K562 treated with DMSO at 1 percent for 4 hours (cell line): Measurements from ENCODE around the gene TSGA10IP. TPM values are rescaled to one million over a fixed set of nuclear protein-coding genes. Genes with fewer than 3 reads are reported as not detected.

Source experiments
- total RNA-seq: library from RNA; unstranded; fragments of 300-600 nt; gene quantifications from 2 replicates; pipeline ENCODE4 v1.2.3, GENCODE V29; 2022; ENCODE audit not compliant: insufficient read depth

Gene TSGA10IP
- not detected in 2 replicates for total RNA-seq

DNA sequence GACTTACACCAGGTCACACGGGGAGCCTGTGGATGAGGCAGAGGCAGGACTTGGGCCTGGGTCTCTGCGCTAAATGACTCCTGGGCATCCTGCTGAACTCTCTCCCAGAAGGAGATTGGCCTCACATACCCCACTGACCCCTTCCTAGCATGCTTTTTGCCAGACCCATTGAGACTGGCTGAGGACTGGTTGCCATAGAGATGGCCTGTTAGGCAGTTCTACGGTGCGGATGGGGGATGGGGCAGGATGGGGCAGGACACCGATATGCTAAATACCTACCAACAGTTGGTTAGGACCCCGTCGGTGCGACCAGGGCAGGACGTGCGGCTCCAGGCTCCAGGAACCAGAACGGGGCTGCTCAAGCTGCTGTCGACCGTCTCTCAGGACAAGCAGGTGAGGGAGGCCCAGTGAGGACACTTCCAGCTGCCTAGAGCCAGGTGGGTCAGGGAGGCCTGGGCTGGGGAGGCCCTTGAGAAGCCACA, at the start of gene TSGA10IP:
TSS of gene TSGA10IP (plus strand) at position 51 of the 482 bp plus-strand sequence. CDS start at position 247, 196 bp downstream.

DNA sequence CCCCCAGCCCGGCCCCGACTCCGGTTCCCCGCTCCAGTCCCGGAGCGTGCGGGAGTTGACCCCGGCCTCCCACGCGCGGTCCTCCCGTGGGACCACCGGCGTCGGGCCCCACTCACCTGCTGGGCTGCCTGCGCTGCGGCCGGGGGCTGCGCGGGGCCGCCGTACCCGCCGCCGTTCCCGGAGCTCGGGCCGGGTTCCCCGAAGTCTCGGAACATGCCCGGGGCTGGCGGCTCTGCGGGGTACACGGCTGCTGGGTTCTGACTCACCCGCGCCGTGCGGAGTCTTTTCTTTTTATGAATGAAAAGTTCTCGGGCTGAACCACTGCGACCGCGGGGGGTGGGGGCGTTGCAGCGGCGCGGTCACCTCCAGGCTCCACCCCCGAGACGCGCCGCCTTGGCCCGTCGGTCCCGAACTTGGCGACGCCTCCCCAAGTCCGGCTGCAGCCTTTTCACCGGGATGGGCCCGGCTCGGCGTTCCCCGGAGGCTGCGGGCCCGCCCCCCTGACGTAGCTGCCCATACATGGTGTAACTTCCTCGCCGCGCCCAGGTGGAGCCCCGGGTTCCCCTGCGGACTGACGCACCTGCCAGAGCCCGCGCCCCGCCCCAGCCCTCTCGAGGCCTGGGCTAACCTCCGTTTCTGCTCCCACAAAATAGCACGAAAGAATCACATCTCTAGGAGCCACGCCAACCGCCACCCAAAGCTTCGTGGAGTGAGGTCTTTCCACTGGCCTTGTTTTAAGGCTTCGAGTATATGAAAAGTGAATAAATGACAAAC, 45.0 kb upstream of the TSGA10IP start, which contains the start of gene FOSL1:
TSS of gene FOSL1 (minus strand) at position 264 of the 774 bp plus-strand sequence. CDS start at position 215, 49 bp downstream.

DNA sequence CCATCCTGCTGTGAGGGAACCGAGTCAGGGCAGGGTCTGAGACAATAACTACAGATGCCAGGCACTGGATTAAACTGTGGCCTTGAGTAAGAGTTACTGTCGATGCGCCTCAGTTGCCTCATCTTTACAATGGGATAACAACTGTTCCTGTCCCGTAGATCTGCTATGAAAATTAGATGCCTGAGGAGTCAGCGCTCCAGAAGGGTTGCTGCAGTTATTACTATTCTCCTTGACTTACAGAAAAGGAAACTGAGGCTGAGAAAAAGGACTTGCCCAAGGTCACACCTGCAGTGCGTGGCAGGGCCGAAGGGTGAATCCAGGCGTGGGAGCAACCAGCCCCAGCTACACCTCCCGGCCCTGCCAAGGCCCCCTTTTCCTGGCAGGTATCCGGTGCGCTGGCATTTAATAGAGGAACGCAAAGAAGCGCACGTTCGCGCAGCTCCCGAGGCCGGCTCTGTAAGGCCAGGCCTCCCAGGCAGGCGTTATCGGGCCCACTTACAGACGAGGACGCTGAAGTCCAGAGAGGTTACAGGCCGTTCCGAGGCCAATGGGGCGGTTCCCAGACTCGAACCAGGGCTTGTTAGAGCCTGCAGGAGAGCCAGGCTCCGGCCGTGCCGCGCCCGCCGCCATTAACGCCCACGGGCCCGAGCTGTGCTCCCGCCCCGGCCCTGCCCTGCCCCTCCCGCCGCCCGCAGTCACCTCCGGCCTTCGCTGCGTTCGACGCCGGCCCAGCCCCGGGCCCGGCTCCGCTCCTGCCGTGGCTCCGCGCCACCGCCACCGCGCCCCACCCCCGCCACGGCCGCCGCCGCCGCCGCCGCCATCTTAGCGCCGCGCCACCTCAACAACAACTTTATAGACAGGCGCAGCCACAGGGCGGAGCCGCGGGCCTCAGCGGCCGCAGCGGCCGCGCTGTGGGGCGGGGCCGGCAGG, 26.8 kb upstream of the TSGA10IP start, which contains the start of gene C11orf68:
TSS of gene C11orf68 (minus strand) at position 852 of the 930 bp plus-strand sequence. CDS start at position 821, 31 bp downstream.

GRCh38 chr11:65919141-65919572, 26.1 kb upstream of the TSGA10IP start, which contains the start of gene DRAP1:
TSS of gene DRAP1 (plus strand) at chr11:65919426. CDS start at chr11:65919502, 76 bp downstream.

DNA sequence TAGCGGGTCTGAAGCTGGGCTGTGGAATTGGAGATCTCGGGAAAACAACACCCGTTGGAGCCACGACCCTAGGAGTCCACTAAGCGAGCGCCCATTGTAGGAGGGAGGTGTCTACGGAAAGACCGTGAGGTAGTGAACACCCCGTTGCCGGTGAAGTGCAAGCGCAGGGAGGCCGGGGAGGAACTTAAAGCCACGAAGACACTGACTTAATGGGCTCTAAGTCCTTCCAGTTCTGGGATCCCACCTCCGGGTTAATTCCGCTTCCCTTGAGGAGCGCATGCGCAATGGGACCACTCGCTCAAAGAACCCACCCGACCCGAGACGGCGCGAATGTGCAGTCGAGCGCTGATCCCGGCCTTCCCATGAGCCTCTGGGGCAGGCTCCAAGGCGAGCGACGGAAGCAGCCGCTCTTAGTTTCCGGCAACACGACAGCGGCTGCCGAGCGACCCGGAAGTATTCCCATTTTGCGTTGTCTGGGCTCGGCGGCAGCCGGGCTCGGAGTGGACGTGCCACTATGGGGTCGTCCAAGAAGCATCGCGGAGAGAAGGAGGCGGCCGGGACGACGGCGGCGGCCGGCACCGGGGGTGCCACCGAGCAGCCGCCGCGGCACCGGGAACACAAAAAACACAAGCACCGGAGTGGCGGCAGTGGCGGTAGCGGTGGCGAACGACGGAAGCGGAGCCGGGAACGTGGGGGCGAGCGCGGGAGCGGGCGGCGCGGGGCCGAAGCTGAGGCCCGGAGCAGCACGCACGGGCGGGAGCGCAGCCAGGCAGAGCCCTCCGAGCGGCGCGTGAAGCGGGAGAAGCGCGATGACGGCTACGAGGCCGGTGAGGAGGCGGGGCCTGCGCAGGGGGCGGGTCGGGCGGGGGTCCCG, 16.2 kb downstream of the TSGA10IP start, which contains the start of gene SART1:
TSS of gene SART1 (plus strand) at position 468 of the 874 bp plus-strand sequence. CDS start at position 515, 47 bp downstream.

GRCh38 chr11:66001942-66002647, 56.8 kb downstream of the TSGA10IP start, which contains the start of the genes BANF1 and EIF1AD:
TSS of gene BANF1 (plus strand) at chr11:66002503. CDS start at chr11:66003251, 748 bp downstream.
TSS of gene EIF1AD (minus strand) at chr11:66002157. CDS start at chr11:66000389, 1,768 bp downstream.

Other genes with a start within 250 kb of the TSGA10IP start
- 26.4 and 36.7 TPM in 2 replicates for gene KAT5, start 233.2 kb upstream of the TSGA10IP start, total RNA-seq
- gene RNASEH2C, start 224.7 kb upstream of the TSGA10IP start, total RNA-seq, result 24.6 and 34.7 TPM in 2 replicates
- gene AP5B1, start 164.5 kb upstream of the TSGA10IP start, total RNA-seq, result 25.5 and 28.9 TPM in 2 replicates
- gene OVOL1, start 158.4 kb upstream of the TSGA10IP start, total RNA-seq, result not detected in 2 replicates
- not detected in 2 replicates for gene SNX32, start 111.5 kb upstream of the TSGA10IP start, total RNA-seq
- gene CFL1, start 87.3 kb upstream of the TSGA10IP start, total RNA-seq, result 715 and 721 TPM in 2 replicates
- gene MUS81, start 85.0 kb upstream of the TSGA10IP start, total RNA-seq, result 69.2 and 73.6 TPM in 2 replicates
- 2.3 TPM in 1 of 2 replicates, not detected in the other for gene EFEMP2, start 72.7 kb upstream of the TSGA10IP start, total RNA-seq
- gene CTSW, start 65.6 kb upstream of the TSGA10IP start, total RNA-seq, result not detected in 2 replicates
- gene FIBP, start 57.0 kb upstream of the TSGA10IP start, total RNA-seq, result 49.6 and 55.0 TPM in 2 replicates
- gene CCDC85B, start 54.8 kb upstream of the TSGA10IP start, total RNA-seq, result 36.9 and 41.3 TPM in 2 replicates
- gene FOSL1, start 45.1 kb upstream of the TSGA10IP start, total RNA-seq, result 4.6 and 7.2 TPM in 2 replicates
- gene C11orf68, start 26.4 kb upstream of the TSGA10IP start, total RNA-seq, result 50.5 and 55.0 TPM in 2 replicates
- 133 and 159 TPM in 2 replicates for gene DRAP1, start 26.1 kb upstream of the TSGA10IP start, total RNA-seq
- gene SART1, start 16.3 kb downstream of the TSGA10IP start, total RNA-seq, result 64.4 and 73.6 TPM in 2 replicates
- gene EIF1AD, start 56.7 kb downstream of the TSGA10IP start, total RNA-seq, result 33.9 and 39.2 TPM in 2 replicates
- 201 and 212 TPM in 2 replicates for gene BANF1, start 57.0 kb downstream of the TSGA10IP start, total RNA-seq
- not detected in 2 replicates for gene CST6, start 66.5 kb downstream of the TSGA10IP start, total RNA-seq
- gene CATSPER1, start 81.0 kb downstream of the TSGA10IP start, total RNA-seq, result not detected in 2 replicates
- not detected in 2 replicates for gene GAL3ST3, start 103.7 kb downstream of the TSGA10IP start, total RNA-seq
- gene SF3B2, start 106.9 kb downstream of the TSGA10IP start, total RNA-seq, result 197 and 236 TPM in 2 replicates
- gene PACS1, start 124.8 kb downstream of the TSGA10IP start, total RNA-seq, result 26.7 and 27.9 TPM in 2 replicates